ENCODE results near the gene TMEM131L.

Gene TMEM131L

DNA sequence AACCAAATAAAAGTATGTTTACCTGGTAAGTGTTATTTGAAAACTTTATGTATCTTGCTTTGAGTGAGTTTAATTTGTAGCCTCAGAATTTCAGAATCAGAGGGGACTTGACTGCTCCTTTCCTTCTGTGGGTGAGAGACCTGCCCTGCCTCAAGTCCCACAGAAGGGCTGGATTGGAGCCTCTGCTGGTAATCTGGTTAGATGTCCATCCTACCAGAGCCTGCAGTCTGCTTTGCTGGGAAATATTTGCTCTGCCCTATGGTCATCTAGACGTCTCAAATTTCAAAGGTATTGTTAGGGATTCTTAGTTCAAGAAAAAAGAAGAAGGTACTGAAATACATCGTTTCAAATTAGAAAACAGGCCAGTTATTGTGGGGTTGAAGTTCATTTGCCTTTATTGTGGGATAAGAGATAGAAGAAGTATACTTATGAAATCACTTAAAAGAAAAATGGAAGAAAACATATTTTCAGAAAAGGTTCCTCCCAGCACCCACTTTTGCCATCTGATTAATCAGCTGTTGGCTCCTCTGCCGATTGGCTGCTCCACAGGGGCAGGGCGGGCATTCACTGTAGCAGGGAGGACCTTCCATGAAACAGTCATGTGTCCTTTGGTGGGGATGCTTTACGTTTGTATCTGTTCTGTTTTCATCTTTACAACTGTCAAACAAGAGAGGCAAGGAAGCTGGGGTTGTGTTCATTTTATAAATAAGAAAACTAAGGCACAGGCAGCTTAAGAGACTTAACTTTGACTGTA, 144.6 kb downstream of the TMEM131L start:
- TF ChIP-seq EZH2phosphoT487 (IDR thresholded peaks at IDR 0.05; ENCODE audit: borderline replicate concordance, low read length): no peak
- TF ChIP-seq, protein P1, sequence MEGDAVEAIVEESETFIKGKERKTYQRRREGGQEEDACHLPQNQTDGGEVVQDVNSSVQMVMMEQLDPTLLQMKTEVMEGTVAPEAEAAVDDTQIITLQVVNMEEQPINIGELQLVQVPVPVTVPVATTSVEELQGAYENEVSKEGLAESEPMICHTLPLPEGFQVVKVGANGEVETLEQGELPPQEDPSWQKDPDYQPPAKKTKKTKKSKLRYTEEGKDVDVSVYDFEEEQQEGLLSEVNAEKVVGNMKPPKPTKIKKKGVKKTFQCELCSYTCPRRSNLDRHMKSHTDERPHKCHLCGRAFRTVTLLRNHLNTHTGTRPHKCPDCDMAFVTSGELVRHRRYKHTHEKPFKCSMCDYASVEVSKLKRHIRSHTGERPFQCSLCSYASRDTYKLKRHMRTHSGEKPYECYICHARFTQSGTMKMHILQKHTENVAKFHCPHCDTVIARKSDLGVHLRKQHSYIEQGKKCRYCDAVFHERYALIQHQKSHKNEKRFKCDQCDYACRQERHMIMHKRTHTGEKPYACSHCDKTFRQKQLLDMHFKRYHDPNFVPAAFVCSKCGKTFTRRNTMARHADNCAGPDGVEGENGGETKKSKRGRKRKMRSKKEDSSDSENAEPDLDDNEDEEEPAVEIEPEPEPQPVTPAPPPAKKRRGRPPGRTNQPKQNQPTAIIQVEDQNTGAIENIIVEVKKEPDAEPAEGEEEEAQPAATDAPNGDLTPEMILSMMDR (IDR thresholded peaks at IDR 0.05; ENCODE audit: low read depth, low read length, poor library complexity, severe bottlenecking): no peak
- Histone ChIP-seq H3K27me3 (ENCODE audit: control insufficient read depth, low read length) (no peaks in the 10 kb centered on the region), H3K79me2 (ENCODE audit: control insufficient read depth, low read length) (peaks cover 95% of the 10 kb centered on the region), H4K20me1 (ENCODE audit: control insufficient read depth, insufficient read depth, low read depth, low read length) (peaks cover 26% of the 10 kb centered on the region), H3K4me1 (ENCODE audit: control insufficient read depth, low read length) (peaks cover 10% of the 10 kb centered on the region), H3K27ac (ENCODE audit: low read depth, low read length) (no peak overlapping the region), H3K9me3 (ENCODE audit: control insufficient read depth, insufficient read depth, low read length) (no peaks in the 10 kb centered on the region), H3F3A (ENCODE audit: control insufficient read depth, insufficient read depth) (peaks cover 61% of the 10 kb centered on the region), H3K4me2 (ENCODE audit: low read length) (no peak overlapping the region), H3K4me3 (ENCODE audit: low read length) (no peak overlapping the region), H3K9me2 (replicated peaks; ENCODE audit: control insufficient read depth, low read length) (no peaks in the 10 kb centered on the region), H3K36me3 (ENCODE audit: control insufficient read depth, low read length) (peaks cover 99% of the 10 kb centered on the region)

DNA sequence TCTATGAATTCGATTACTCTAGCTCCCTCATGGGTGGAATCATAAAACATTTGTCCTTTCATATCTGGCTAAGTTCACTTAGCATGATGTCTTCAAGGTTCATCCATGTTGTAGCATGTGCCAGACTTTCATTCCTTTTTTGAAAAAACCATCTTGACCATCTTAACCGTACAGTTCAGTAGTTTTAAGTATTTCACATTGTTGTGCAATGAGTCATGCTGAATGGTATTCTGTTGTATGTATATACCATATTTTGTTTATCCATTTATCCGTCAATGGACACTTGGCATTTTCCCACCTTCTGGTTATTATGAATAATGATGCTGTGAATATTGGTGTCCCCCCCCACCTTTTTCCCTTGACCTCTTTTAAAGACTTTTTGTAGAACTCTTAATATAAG, 145.5 kb downstream of the TMEM131L start:
- no peak overlapping the region for H3K27ac ChIP-seq (ENCODE audit: low read depth, low read length)
- no peaks in the 10 kb centered on the region for H3K27me3 ChIP-seq (ENCODE audit: control insufficient read depth, low read length)
- peaks cover 31% of the 10 kb centered on the region for H4K20me1 ChIP-seq (ENCODE audit: control insufficient read depth, insufficient read depth, low read depth, low read length)
- H3K4me1 ChIP-seq (ENCODE audit: control insufficient read depth, low read length): peaks cover 10% of the 10 kb centered on the region
- peaks cover 94% of the 10 kb centered on the region for H3K79me2 ChIP-seq (ENCODE audit: control insufficient read depth, low read length)
- TF ChIP-seq, protein P1 (IDR thresholded peaks at IDR 0.05; ENCODE audit: low read depth, low read length, poor library complexity, severe bottlenecking): no peak
- TF ChIP-seq EZH2phosphoT487 (IDR thresholded peaks at IDR 0.05; ENCODE audit: borderline replicate concordance, low read length): no peak
- H3K9me3 ChIP-seq (ENCODE audit: control insufficient read depth, insufficient read depth, low read length): no peaks in the 10 kb centered on the region
- H3F3A ChIP-seq (ENCODE audit: control insufficient read depth, insufficient read depth): peaks cover 65% of the 10 kb centered on the region
- H3K36me3 ChIP-seq (ENCODE audit: control insufficient read depth, low read length): peaks cover 99% of the 10 kb centered on the region
- H3K9me2 ChIP-seq (replicated peaks; ENCODE audit: control insufficient read depth, low read length): no peaks in the 10 kb centered on the region
- H3K4me2 ChIP-seq (ENCODE audit: low read length): no peak overlapping the region
- H3K4me3 ChIP-seq (ENCODE audit: low read length): no peak overlapping the region

DNA sequence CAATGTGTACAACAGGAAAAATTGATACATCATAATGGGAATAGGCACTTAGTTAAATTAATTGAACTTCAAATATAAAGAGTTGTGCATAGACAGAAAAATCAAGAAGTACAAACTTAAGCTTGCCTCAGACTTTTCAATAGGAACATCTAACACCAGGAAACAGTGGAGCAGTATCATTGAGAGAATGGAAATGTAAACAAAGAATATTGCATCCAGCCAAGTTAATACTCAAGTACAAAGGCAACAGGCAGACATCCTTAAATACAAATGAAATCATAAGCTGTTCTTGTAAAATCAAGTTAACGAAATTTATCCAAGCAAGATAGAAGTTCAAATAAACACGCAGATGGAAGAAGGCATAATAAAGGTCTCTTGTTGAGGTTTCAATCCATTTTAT, 146.7 kb downstream of the TMEM131L start:
- Histone ChIP-seq H3K4me1 (ENCODE audit: control insufficient read depth, low read length) (peaks cover 10% of the 10 kb centered on the region), H3K27ac (ENCODE audit: low read depth, low read length) (no peak overlapping the region), H3K9me2 (replicated peaks; ENCODE audit: control insufficient read depth, low read length) (no peaks in the 10 kb centered on the region), H3F3A (ENCODE audit: control insufficient read depth, insufficient read depth) (peaks cover 62% of the 10 kb centered on the region), H3K36me3 (ENCODE audit: control insufficient read depth, low read length) (peaks cover 99% of the 10 kb centered on the region), H3K9me3 (ENCODE audit: control insufficient read depth, insufficient read depth, low read length) (no peaks in the 10 kb centered on the region), H3K4me2 (ENCODE audit: low read length) (no peak overlapping the region), H3K79me2 (ENCODE audit: control insufficient read depth, low read length) (peaks cover 94% of the 10 kb centered on the region), H3K4me3 (ENCODE audit: low read length) (no peak overlapping the region), H4K20me1 (ENCODE audit: control insufficient read depth, insufficient read depth, low read depth, low read length) (peaks cover 31% of the 10 kb centered on the region), H3K27me3 (ENCODE audit: control insufficient read depth, low read length) (no peaks in the 10 kb centered on the region)
- TF ChIP-seq, protein P1 (IDR thresholded peaks at IDR 0.05; ENCODE audit: low read depth, low read length, poor library complexity, severe bottlenecking): no peak
- TF ChIP-seq EZH2phosphoT487 (IDR thresholded peaks at IDR 0.05; ENCODE audit: borderline replicate concordance, low read length): no peak
